ENCODE results near the gene DIABLO.
"Not testable (repeated sequence)": the region's sequence is repeated elsewhere in the genome, so short reads cannot be mapped to it uniquely, and the experiment has no call there.

The DIABLO gene

DNA sequence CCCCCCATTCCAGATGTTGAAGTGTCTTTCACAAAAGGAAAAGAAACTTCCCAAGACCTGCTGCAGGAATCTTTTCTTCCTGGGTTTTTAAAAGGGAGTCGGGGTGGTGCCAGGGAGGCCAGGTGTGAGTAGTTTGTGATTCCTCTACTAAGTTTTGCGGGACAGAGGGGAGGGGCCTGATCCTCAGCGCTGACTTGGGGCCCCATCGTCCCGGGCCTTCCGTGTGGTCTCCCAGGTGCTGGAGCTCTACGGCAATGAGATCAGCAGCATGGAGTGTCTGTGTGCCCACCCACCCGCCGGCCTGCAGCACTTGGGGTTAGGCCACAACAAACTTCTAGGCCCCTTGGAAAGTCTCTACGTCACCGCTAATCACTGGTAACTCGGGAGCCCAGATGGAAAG is 38.4 kb downstream of the DIABLO start:
- no peak for DNase-seq

DNA sequence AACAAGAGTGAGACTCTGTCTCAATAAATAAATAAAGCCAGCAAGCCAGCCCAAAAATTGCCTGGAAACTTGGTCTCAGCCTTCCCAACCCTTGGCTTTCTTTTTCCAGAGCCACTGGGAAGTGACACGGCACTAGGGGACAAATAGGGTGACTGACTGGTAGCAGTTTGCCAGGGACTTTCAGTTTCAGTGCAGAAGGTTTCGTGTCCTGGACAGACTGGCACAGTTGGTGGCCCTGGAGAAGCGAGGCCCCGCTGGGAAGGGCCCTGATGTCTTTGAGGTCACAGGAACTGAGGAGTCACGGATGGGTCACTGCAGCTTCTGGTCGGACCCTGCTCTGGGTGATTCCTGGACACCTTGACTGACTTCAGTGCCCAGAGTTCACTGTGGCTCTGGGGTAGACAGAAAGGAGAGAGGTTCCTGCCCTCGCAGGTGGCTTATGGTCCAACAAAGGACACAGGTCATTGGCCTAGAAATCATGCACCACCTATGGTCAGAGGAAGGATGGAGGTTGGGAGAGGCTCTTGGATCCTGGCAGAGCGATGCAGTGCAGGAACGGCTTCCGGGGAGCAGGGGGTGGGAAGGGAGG is 40.3 kb downstream of the DIABLO start:
- no peak for DNase-seq

DNA sequence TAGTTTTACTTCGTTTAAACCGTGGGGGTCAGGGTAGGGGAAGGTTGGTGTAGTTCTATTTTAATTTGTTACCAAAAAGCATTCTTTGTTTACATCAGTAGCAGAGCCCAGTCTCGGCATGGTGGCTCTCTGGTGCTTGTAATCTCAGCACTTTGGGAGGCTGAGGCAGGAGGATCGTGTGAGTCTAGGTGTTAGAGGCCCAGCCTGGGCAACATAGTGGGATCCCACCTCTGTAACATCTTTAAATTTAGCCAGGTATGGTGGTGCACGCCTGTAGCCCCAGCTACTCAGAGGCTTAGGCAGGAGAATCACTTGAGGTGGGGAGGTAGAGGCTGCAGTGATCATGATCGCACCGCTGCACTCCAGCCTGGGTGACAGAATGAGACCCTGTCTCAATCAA is 40.8 kb downstream of the DIABLO start:
- DNase-seq: no peak

DNA sequence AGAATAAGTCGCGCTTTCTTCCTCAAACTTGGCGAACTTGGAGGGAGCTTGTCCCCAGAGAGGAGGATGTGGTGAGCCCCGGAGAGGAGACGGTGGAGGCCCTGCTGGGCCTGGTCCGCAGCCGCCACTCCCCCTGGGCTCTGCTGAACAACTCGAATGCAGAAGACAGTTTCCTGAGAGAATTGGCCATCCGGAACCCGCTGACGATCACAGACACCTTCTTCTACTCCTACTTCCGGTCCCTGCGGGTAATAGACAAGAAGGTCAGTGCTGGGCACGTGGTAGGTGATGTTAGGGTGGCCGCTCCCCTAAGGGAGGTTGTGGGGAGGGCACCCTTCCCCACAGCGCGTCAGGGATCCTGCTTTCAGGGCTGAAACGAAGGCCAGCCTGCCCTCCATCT is 41.3 kb downstream of the DIABLO start:
- no peak for DNase-seq

DNA sequence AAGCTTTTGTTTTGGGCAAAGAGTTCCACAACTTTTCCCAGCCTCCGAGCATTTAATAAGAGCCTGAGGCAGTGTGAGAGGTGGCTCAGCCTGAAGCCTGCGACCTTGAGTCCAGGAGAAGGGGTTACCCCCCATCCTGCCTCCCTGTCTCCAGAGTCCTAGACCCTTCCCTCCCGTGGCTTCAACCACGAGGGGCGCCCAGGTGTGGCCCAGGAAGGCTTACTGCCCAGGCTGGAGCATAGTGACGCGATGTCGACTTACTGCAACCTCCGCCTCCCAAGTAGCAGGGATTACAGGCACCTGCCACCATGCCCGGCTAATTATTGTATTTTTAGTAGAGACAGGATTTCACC is 42.3 kb downstream of the DIABLO start:
- no peak for DNase-seq

DNA sequence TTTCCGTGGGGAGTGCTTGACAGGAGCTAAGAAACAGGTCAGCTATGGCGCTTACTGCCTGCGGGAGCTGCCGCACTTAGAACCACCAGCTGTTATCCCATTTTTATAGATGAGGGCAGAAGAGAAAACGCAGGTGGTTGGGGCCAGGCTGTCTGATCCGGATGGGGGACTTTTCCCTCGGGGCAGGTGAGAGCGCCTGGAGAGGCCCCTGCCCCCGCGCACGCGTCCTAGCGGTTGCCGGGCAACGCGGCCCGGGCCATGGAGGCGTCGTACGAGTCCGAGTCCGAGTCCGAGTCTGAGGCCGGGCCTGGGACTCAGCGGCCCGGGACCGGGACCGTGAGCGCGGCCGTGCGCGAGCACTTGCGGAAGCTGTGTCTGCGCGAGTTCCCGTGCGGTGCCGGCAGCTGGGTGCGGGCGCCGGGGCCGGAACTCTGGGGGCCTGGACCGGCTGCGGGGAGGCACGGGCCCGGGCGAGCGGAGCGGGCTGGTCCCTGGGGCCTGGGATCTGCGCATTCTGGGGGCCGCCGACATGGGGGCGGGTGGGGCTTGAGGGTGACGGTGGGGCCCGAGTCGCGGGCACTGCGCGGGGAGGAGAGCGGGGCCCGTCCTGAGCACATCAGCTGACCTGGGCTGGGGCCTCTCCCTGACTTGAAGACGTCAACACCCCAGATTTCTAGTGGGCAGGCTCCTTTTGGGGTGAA is 42.8 kb downstream of the DIABLO start, which contains the start of gene LRRC43:
LRRC43 (plus strand) TSS at position 237 of the 701 bp plus-strand sequence; CDS start at position 259, 22 bp downstream.
- peak; percentile 23 for DNase-seq

DNA sequence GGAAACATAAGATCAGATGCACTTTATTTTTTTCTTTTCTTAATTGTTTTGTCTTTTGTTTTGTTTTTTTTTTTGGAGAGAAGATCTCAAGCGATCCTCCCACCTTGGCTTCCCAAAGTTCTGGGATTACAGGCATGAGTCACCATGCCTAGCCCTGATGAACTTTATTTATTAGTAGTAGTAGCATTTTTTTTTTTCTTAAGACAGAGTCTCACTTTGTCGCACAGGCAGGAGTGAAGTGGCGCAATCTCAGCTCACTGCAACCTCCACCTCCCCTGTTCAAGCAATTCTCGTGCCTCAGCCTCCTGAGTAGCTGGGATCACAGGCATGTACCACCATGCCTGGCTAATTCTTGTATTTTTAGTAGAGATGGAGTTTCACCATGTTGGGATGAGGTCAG is 49.4 kb downstream of the DIABLO start:
- not testable (repeated sequence) for DNase-seq

DNA sequence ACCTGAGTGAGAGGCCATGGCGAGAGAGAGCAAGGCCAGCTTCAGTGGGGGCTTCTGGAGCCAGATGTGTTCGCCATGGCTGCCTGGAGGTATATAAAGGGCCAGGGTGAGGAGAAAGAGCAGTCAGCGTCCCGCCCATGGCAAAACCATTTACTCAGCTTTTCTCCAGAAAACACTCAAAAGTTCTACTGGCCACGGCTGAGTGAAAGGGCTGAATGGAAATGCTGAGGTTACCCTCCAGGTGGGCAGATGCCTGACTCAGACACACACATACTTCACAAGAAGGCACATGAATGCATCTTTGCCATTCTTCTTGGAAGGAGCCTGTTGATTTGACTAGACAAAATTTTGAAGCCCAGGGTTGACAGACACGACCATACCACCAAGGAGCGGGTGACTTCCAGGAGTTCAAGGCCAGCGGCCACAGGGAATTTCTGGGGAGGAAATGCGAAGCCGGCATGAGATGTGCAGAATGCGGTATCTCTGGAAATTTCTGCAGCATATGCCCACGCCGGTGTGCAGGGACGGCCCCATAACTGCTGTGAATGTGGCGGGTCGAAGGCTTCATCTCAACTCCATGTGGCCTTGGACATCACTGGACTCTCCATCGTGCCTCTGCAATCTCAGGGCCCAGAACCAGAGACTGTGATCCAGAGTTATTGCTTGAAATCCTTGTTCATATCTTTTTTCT is 51.6 kb downstream of the DIABLO start, which contains the start of gene IL31:
IL31 (minus strand) TSS at position 67 of the 691 bp plus-strand sequence; CDS start at position 18, 49 bp downstream.
- no peak for DNase-seq

DNA sequence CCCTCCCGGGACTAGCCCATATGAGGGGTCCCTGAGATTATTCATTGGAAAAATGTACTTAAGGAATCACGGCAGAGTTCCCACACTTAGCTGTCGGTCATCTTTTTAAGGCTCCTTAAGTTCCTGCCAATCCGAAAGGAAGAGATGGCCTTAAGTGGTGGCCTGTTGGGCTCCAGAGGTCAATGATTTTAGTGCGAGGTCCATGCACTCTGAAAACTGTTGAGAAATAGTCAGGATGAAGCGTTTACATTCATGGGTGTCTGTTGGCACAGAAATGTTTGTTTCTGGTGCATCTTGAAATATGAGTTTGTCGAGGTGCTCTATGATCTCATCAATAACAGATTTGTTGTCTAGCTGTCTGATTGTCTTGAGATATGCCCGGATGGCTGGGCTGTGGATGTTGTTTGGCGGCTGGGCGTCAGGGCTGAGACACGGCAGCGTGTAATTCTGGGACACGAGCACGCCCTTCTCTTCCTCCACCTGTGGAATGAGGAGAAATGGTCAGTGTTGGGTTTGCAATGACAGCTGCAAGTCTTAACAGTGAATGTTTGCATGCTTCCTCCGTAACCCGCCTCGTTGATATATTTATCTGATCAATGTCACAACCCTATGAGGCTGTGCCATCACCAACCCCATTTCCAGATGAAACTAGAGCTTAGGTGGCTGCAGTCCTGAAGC is 53.5 kb downstream of the DIABLO start:
- no peak for DNase-seq

DNA sequence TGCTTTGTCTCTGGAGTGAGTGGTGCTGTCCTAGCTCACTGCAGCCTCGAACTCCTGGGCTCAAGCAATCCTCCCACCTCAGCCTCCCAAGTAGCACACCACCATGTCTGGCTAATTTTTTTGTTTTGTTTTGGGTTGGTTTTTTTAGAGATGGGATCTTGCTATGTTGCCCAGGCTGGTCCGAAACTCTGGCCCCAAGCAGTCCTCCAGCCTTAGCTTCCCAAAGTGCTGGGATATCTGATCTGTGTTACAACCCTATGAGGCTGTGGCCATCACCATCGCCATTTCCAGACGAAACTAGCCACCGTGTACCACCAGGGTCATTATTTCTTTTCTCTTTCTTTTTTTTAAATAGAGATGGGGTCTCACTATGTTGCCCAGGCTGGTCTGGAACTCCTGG is 54.5 kb downstream of the DIABLO start:
- no peak for DNase-seq

DNA sequence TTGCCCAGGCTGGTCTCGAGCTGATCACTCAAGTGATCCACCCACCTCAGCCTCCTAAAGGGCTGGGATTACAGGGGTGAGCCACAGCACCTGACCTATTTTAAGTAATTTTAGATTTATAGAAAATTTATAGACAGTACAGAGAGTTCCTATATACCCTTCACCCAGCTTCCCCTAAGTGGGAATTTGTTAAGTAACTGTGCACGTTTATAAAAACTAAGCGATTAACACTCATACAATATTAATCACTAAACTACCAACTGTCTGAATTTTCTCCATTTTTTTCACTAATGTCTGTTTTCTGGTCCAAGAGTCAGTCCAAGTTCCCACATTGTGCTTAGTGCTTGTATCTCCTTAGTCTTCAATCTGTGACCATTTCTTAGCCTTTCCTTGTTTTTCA is 57.4 kb downstream of the DIABLO start:
- no peak for DNase-seq

DNA sequence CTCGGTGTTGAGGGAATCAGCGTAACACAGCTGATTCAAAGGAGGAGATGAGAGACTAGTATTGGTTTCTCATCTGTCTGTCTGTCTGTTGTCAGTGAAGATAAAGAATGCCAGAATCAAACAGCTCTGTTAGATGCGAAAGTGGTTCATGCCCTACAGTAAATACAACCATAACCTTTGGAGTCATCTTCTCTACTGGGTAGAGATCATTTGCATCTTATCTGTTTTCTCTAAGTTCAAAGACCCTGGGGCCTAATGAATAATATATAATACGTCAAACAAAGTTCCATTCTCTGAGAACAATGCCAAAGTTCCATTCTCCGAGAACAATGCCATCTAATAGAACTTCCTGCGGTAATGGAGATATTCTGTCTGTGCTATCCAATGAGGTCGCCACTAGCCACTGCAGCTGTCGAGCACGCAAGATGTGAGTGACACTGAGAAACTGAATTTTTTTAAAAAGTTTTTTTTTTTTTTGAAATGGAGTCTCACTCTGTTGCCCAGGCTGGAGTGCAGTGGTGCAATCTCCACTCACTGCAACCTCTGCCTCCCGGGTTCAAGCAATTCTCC is 58.4 kb downstream of the DIABLO start:
- no peak for DNase-seq

DNA sequence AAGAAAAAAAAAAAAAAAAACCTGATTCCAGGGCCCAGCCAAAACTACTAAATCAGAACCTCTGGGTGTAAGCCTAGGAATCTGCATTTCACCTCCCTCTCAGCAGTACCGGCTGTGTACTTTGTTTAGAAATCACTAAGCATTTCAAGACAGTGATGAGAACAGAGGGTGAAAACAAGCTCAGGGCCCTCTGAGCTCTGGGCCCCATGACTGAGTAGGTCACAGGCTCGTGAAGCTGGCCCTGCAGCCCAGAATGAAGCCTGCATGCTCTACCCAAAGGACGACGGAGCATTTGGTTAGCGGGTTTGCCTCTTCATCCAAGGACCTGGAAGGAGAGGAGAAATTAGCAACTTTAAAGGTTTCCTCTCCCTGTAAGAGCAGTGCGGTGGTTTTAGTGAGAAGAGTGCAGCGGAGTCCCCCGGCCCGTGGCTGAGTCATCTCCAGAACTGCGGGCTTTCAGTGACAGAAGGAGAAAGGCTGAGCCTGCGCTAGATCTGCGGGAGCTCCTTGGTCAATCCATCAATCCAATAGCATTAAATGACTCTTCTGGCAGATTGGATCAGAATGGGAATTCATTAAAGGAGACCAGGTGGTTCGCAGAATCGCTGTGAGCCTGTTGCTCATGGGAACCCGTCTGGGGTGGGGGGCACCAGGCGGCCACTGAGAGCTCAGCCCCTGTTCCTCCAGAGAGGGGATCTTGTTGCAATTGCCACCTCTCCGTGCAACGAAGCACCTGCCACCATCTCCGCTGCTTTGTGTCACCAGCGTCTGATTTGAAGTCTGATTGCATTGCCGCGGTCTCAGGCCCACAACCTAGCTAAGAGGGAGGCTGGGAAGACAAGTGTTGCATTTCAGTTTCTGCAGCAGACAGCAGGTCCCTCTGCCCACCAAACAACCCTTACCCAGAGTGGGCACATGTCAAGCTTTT is 59.2 kb downstream of the DIABLO start:
- DNase-seq: no peak

DNA sequence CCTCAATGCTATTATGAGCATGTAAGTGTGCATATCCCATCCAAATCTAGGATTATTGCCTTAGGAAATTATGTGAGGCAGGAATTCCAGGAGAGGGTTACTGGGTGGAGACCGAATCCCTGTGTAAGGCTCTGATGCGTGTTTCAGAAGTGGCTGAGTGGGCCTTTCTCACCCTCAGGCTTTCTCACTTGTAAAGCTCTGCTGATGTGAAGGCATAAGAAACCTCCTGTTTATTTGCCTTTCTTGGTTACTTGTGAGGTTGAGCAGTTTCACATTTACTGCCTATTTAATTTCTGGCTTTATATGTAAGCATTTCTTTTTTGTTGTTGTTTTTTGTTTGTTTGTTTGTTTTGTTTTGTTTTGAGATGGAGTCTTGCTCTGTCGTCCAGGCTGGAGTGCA is 62.9 kb downstream of the DIABLO start:
- no peak for DNase-seq

DNA sequence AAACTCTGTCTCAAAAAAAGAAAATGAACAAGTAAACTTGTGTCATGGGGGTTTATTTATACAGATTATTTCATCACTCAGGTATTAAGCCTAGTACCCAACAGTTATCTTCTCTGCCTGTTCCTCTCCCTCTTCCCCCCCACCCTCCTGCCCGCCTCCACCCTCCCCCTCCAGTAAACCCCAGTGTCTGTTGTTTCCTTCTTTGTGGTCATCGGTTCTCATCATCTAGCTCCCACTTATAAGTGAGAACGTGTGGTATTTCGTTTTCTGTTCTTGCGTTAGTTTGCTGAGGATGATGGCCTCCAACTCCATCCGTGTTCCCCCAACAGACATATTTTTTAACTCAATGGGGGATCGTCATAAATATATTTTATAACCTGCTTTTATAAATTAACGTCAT is 64.2 kb downstream of the DIABLO start:
- no peak for DNase-seq

DNA sequence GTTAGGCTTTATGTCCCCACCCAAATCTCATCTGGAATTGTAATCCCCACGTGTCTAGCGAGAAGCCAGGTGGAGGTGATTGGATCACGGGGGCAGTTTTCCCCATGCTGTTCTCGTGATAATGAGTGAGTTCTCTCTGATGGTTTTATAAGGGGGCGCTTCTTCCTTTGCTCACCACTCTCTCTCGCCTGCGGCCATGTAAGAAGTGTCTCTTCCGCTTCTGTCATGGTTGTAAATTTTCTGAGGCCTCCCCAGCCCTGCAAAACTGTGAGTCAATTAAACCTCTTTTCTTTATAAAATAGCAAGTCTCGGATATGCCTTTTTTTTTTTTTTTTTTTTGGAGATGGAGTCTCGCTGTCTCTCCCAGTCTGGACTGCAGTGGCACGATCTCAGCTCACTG is 65.1 kb downstream of the DIABLO start:
- no peak for DNase-seq

DNA sequence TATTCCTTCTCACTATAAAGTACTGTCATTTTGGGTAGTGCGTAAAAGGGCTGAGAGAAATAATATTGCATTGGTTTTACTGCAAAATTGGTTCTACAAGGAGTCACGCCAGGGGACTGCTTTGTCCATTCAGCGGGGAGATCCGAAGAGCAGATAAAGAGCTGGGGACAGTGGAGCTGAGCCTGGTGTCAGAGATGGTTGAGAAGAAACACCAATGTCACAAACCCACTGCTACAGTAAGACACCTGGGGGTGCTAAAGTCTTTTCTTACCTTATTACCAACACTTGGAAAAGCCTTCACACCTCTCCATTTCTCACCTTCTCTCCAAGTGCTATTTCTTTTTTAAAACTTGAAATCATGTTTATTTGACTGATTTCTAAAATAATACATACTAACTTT is 66.0 kb downstream of the DIABLO start:
- no peak for DNase-seq

DNA sequence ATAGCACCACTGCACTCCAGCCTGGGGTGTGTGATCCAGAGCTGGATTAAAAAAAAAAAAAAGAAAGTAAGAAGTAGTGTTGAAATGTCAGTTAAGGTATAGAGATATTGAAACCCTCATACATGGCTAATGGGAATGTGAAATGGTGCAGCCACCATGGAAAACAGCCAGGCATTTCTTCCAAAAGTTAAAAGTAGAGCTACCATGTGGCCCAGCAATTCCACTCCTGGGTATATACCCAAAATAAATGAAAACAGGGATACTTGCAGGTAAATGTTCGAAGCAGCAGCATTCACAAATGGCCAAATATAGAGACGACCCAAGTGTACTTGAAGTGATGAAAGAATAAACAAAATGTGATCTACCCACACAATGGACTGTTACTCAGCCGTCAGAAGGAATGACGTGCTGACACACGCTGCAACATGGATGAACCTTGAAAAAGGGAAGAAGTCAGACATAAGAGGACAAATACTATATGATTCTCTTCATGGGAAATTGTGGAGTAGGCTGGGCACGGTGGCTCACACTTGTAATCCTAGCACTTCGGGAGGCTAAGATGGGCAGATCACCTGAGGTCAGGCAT is 67.1 kb downstream of the DIABLO start:
- no peak for DNase-seq

Measured in SHP77 treated with DMSO at 0.1 percent for 48 hours (cell line).